GM06990 (cell line): ENCODE results near the gene LRRC7.

Experiments
- DNase-seq: peaks from one replicate; pipeline ENCODE4 v3.0.0-alpha.2; 2011; ENCODE audit not compliant: insufficient read length; ENCODE audit errors: extremely low read depth
- H3K27me3 ChIP-seq: replicated peaks from 2 replicates; pipeline ENCODE4 v1.6.0; 2011; ENCODE audit warnings: low read length; ENCODE audit not compliant: control insufficient read depth, insufficient read depth
- H3K36me3 ChIP-seq: 2 replicates; pipeline ENCODE4 v1.5.1; 2011; ENCODE audit warnings: low read length; ENCODE audit not compliant: control insufficient read depth, insufficient read depth
- H3K4me3 ChIP-seq: replicated peaks from 2 replicates; pipeline ENCODE4 v1.5.1; 2011; ENCODE audit warnings: low read depth, mild to moderate bottlenecking, control low read depth, low read length
- TF ChIP-seq, protein P1 (sequence below): IDR thresholded peaks from 2 replicates; pipeline ENCODE4 v1.5.1; 2011; ENCODE audit warnings: low read length, control low read depth, mild to moderate bottlenecking, inconsistent platforms; ENCODE audit not compliant: insufficient read depth, poor library complexity, severe bottlenecking

LRRC7 gene

DNA sequence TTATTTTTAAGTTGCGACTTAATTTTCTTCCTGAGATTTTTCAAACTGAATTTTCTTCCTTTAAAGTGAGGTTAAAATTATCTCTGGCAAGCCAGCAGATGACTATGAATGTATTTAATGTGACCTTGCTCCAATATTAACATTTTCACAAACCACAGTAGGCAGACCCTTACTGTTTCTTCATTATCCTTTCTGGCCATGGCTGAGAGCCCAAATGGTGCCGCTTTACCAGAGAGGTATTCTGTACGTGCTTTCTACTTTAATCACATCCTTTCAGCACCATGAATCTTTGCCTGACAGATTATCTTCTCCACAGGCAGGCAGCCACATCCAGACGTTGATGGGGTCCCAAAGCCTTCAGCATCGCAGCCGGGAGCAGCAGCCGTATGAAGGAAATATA is 508.0 kb downstream of the LRRC7 start:
- no peaks in the 10 kb centered on the region for H3K36me3 ChIP-seq
- DNase-seq: no peak

GRCh38 chr1:70077066-70077465 is 509.3 kb downstream of the LRRC7 start:
- DNase-seq: no peak
- no peaks in the 10 kb centered on the region for H3K36me3 ChIP-seq
- TF ChIP-seq, protein P1, sequence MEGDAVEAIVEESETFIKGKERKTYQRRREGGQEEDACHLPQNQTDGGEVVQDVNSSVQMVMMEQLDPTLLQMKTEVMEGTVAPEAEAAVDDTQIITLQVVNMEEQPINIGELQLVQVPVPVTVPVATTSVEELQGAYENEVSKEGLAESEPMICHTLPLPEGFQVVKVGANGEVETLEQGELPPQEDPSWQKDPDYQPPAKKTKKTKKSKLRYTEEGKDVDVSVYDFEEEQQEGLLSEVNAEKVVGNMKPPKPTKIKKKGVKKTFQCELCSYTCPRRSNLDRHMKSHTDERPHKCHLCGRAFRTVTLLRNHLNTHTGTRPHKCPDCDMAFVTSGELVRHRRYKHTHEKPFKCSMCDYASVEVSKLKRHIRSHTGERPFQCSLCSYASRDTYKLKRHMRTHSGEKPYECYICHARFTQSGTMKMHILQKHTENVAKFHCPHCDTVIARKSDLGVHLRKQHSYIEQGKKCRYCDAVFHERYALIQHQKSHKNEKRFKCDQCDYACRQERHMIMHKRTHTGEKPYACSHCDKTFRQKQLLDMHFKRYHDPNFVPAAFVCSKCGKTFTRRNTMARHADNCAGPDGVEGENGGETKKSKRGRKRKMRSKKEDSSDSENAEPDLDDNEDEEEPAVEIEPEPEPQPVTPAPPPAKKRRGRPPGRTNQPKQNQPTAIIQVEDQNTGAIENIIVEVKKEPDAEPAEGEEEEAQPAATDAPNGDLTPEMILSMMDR: no peak
- no peak overlapping the region for H3K4me3 ChIP-seq
- no peaks in the 10 kb centered on the region for H3K27me3 ChIP-seq

More for the DNA sequence above, 508.0 kb downstream of the LRRC7 start:
- TF ChIP-seq, protein P1: no peak
- Histone ChIP-seq H3K27me3 (no peaks in the 10 kb centered on the region), H3K4me3 (no peak overlapping the region)

DNA sequence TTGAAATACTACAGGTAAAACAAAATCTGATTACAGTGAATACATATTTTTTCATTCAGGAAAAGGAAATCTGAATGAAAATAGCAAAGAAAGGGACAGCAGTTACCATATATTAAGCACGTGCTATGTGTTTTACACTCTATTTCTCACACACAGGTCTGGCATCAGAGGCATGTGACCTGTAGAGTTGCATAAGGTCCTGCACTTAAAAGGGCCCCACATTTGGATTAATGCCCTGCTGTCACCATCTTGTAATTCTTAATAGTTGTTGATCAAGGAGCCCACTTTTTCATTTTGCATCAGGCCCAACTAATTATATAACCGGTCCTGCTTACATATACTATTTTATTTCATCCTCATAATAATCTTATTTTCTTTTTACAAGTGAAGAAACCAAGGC is 511.8 kb downstream of the LRRC7 start:
- Histone ChIP-seq H3K27me3 (no peaks in the 10 kb centered on the region), H3K4me3 (no peak overlapping the region), H3K36me3 (no peaks in the 10 kb centered on the region)
- TF ChIP-seq, protein P1: no peak
- DNase-seq: no peak

DNA sequence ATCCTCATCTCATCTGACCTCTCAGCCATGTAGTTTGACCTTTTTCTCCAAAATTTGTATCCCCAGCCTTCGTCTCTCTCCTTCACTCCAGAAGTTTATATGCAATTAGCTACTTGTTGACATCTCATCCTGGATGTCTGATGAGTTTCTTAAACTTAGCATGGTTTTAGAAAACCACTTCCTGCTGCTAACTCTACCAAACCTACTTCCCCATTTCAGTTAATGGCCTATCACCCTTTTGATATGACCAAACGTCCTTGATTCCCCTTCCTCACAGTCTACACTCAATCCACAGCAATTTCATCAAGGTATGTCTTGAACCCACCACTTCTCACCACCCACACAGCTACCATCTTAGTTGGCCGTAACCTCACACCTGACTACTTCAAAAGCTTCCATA is 515.8 kb downstream of the LRRC7 start:
- Histone ChIP-seq H3K4me3 (no peak overlapping the region), H3K27me3 (no peaks in the 10 kb centered on the region), H3K36me3 (no peaks in the 10 kb centered on the region)
- DNase-seq: no peak
- TF ChIP-seq, protein P1: no peak

GRCh38 chr1:70084314-70084915 is 516.7 kb downstream of the LRRC7 start:
- no peak for DNase-seq
- TF ChIP-seq, protein P1: no peak

DNA sequence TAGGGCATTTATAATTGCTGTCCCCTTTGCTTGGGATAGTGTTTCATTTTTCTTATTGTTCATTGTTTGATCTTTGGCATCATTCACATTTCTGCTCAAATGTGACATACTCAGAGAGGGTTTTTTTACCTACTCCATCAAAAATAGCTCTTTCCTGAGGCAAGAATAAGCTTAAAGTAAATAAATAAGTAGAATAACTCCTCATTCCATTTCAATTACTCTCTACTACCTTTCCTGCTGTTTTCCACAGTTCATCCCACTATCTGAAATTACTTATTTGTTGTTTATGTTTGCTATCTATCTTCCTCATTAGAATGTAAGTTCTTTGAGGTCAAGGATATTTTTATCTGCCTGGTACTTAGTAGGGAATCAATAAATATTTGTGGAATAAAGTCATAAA is 517.8 kb downstream of the LRRC7 start:
- Histone ChIP-seq H3K27me3 (no peaks in the 10 kb centered on the region), H3K36me3 (no peaks in the 10 kb centered on the region), H3K4me3 (no peak overlapping the region)
- TF ChIP-seq, protein P1: no peak
- no peak for DNase-seq

More at GRCh38 chr1:70084314-70084915, 516.7 kb downstream of the LRRC7 start:
- H3K4me3 ChIP-seq: no peak overlapping the region
- no peaks in the 10 kb centered on the region for H3K36me3 ChIP-seq
- H3K27me3 ChIP-seq: no peaks in the 10 kb centered on the region
